IMR-90 (cell line): Measurements from ENCODE around the gene TIGD7. TPM values are rescaled to one million over a fixed set of nuclear protein-coding genes. Genes with fewer than 3 reads are reported as not detected.

ENCODE experiments used
- ATAC-seq: fragments of 200-7000 bp; cut with Tn5 transposase; 2 replicates; pipeline ENCODE4 v1.9.1; 2020; ENCODE audit warnings: low read depth, mild to moderate bottlenecking, moderate library complexity
- BruUV-seq: library from RNA; stranded (reverse); fragments of 400-500 nt; replicated peaks from 2 replicates; lab custom pipeline; 2021; lab: Mats Ljungman, UMichigan
- CTCF ChIA-PET: fragments of 300-600 bp; formaldehyde crosslinking; extraction: SDS; loops from one replicate; lab custom pipeline; 2021; ENCODE audit warnings: antibody characterized with exemption; lab: Yijun Ruan, JAX
- POLR2A ChIA-PET: fragments of 300-600 bp; sonication (Branson Sonifier 250); formaldehyde crosslinking; loops from one replicate; lab custom pipeline; 2022; ENCODE audit warnings: antibody characterized with exemption; ENCODE audit not compliant: unreplicated experiment; lab: Charles Lee
- DNase-seq: peaks from one replicate; pipeline ENCODE4 v3.0.0; 2013
- H2AFZ ChIP-seq: replicated peaks from 2 replicates; pipeline ENCODE3; 2013; ENCODE audit warnings: low read length, mild to moderate bottlenecking; ENCODE audit not compliant: poor library complexity
- H2AK5ac ChIP-seq: 2 replicates; pipeline ENCODE4 v1.6.1; 2013; ENCODE audit warnings: low read depth, low read length, inconsistent platforms
- H2AK9ac ChIP-seq: replicated peaks from 2 replicates; pipeline ENCODE3; 2013; ENCODE audit warnings: mild to moderate bottlenecking, low read depth, low read length, moderate library complexity; ENCODE audit not compliant: poor library complexity
- H2BK120ac ChIP-seq: 2 replicates; pipeline ENCODE4 v1.6.1; 2013; ENCODE audit warnings: low read depth, low read length, inconsistent platforms
- H2BK15ac ChIP-seq: 3 replicates; pipeline ENCODE4 v1.6.1; 2013; ENCODE audit warnings: low read depth, low read length, inconsistent platforms
- H2BK20ac ChIP-seq: 2 replicates; pipeline ENCODE4 v1.6.1; 2013; ENCODE audit warnings: low read depth, mild to moderate bottlenecking, inconsistent platforms, low read length, moderate library complexity
- H2BK5ac ChIP-seq: 2 replicates; pipeline ENCODE4 v1.6.1; 2013; ENCODE audit warnings: mild to moderate bottlenecking, low read depth, low read length, inconsistent platforms; ENCODE audit not compliant: poor library complexity, severe bottlenecking
- H3K14ac ChIP-seq: replicated peaks from 2 replicates; pipeline ENCODE4 v1.6.1; 2013; ENCODE audit warnings: low read depth, low read length, inconsistent platforms
- H3K18ac ChIP-seq: 2 replicates; pipeline ENCODE4 v1.6.1; 2013; ENCODE audit warnings: low read depth, low read length, control low read depth
- H3K23ac ChIP-seq: 2 replicates; pipeline ENCODE4 v1.6.1; 2013; ENCODE audit warnings: low read depth, low read length, inconsistent platforms
- H3K27ac ChIP-seq: 2 replicates; pipeline ENCODE4 v1.5.1; 2013; ENCODE audit warnings: mild to moderate bottlenecking, control low read depth, low read length; ENCODE audit not compliant: insufficient read depth
- H3K27me3 ChIP-seq: 2 replicates; pipeline ENCODE4 v1.6.1; 2013; ENCODE audit warnings: low read length; ENCODE audit not compliant: control insufficient read depth, insufficient read depth
- H3K36me3 ChIP-seq: 2 replicates; pipeline ENCODE4 v1.6.1; 2013; ENCODE audit warnings: low read length, mixed read lengths; ENCODE audit not compliant: control insufficient read depth, insufficient read depth
- H3K4ac ChIP-seq: 2 replicates; pipeline ENCODE4 v1.6.1; 2013; ENCODE audit warnings: low read depth, low read length, inconsistent platforms
- H3K4me1 ChIP-seq: 2 replicates; pipeline ENCODE4 v1.6.1; 2013; ENCODE audit warnings: low read length, mixed read lengths; ENCODE audit not compliant: control insufficient read depth, insufficient read depth
- H3K4me2 ChIP-seq: 2 replicates; pipeline ENCODE4 v1.6.1; 2013; ENCODE audit warnings: low read depth, mild to moderate bottlenecking, control low read depth, low read length, moderate library complexity
- H3K4me3 ChIP-seq: 2 replicates; pipeline ENCODE4 v1.5.1; 2013; ENCODE audit warnings: low read depth, mild to moderate bottlenecking, control low read depth, low read length, moderate library complexity; ENCODE audit not compliant: insufficient read depth
- H3K56ac ChIP-seq: 2 replicates; pipeline ENCODE4 v1.6.1; 2013; ENCODE audit warnings: low read length, inconsistent platforms; ENCODE audit not compliant: insufficient read depth; ENCODE audit errors: extremely low read depth
- H3K79me1 ChIP-seq, 2 experiments: 2 replicates each; pipeline ENCODE4 v1.6.1; 2013; ENCODE audit warnings: low read length in 2 of 2, inconsistent platforms in 1 of 2, low read depth in 1 of 2
- H3K9ac ChIP-seq: 2 replicates; pipeline ENCODE4 v1.6.1; 2013; ENCODE audit warnings: low read depth, low read length, control low read depth
- H3K9me1 ChIP-seq: 2 replicates; pipeline ENCODE4 v1.6.1; 2013; ENCODE audit warnings: low read length, inconsistent platforms; ENCODE audit not compliant: insufficient read depth
- H3K9me3 ChIP-seq: 2 replicates; pipeline ENCODE4 v1.6.1; 2013; ENCODE audit warnings: low read length; ENCODE audit not compliant: control insufficient read depth, insufficient read depth
- H4K20me1 ChIP-seq: 2 replicates; pipeline ENCODE4 v1.6.1; 2013; ENCODE audit warnings: low read length, inconsistent platforms; ENCODE audit not compliant: insufficient read depth
- H4K5ac ChIP-seq: 2 replicates; pipeline ENCODE4 v1.6.1; 2013; ENCODE audit warnings: mild to moderate bottlenecking, low read depth, low read length, control low read depth
- H4K8ac ChIP-seq, 2 experiments: 2 replicates each; pipeline ENCODE4 v1.6.1; 2013; ENCODE audit warnings: low read depth in 2 of 2, low read length in 2 of 2, control low read depth in 1 of 2, inconsistent platforms in 1 of 2
- H4K91ac ChIP-seq: 2 replicates; pipeline ENCODE4 v1.6.1; 2013; ENCODE audit warnings: low read depth, low read length, inconsistent platforms; ENCODE audit not compliant: insufficient read depth
- CHD1 ChIP-seq: IDR thresholded peaks from 2 replicates; pipeline ENCODE4 v1.6.1; 2012; ENCODE audit warnings: low read depth, low read length, improper control_type of control experiment
- RCOR1 ChIP-seq: IDR thresholded peaks from 2 replicates; pipeline ENCODE4 v1.6.1; 2012; ENCODE audit warnings: mild to moderate bottlenecking, low read length, improper control_type of control experiment; ENCODE audit not compliant: insufficient replicate concordance
- SMC3 ChIP-seq: fragments of 150-350 bp; IDR thresholded peaks from 2 replicates; pipeline ENCODE4 v1.6.1; 2016; ENCODE audit warnings: low read depth, mild to moderate bottlenecking, antibody characterized with exemption, low read length, moderate library complexity
- WGBS, 2 experiments: methylation state at CpG; one replicate each; pipeline versions ENCODE4 v1.1.5 to v1.1.7; 2013; ENCODE audit warnings: missing lambda C conversion rate in 2 of 2; ENCODE audit not compliant: insufficient read length in 1 of 2; ENCODE audit errors: extremely low coverage in 2 of 2; 5-methylcytosine and 5-hydroxymethylcytosine counted together
- dilution Hi-C: fragments of 300-500 bp; cut with HindIII; formaldehyde crosslinking; loops from one replicate; pipeline ENCODE4 v1.14.3; 2018; ENCODE audit warnings: low sequenced_read_pairs; ENCODE audit not compliant: unreplicated experiment
- in situ Hi-C: fragments of 300-500 bp; cut with MboI; formaldehyde crosslinking; loops from 3 replicates; pipeline ENCODE4 v1.14.3; 2019; ENCODE audit warnings: low sequenced_read_pairs, inconsistent platforms, mixed read lengths
- intact Hi-C: fragments of 100-400 bp; cut with micrococcal nuclease; formaldehyde crosslinking; loops from 2 replicates; pipeline ENCODE4 v1.10.0; 2022
- polyA plus RNA-seq, 3 experiments: library from polyadenylated mRNA; depleted of rRNA; stranded (reverse); fragments of >200 nt; gene quantifications; 2 replicates each; pipeline ENCODE4 v1.2.3, GENCODE V29; 2012; ENCODE audit warnings: low replicate concordance in 1 of 3
- total RNA-seq: library from RNA; depleted of rRNA; stranded (reverse); fragments of >200 nt; gene quantifications from 2 replicates; pipeline ENCODE4 v1.2.3, GENCODE V29; 2012
- TF ChIP-seq, protein P1 (sequence below): fragments of 150-350 bp; IDR thresholded peaks from 2 replicates; pipeline ENCODE4 v1.6.1; 2017; ENCODE audit warnings: mild to moderate bottlenecking, antibody characterized with exemption, low read length, low read depth

Gene TIGD7
- total and polyA plus RNA-seq, 2 of the 4 experiments (the other 2 are of a cell fraction): 2.5 to 2.7 TPM

DNA sequence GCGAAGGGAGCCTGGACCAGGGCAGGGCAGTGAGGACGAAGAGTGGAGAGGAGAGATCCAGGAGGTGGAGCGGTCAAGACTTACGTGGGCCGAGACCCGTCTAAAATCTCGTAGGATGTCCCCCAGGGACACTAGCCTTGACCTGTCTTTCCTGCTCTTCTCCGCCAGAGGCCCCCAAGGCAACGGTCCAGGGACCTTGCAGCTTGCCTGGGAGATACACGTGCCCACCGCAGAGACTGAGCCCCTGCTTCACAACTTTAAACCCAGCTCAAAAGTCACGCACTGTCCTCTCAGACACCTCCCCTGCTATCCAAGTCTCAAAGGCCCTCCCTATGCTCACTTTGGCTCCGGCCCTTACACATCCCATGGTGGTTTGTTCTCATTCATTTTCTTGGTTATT lies 9.4 kb downstream of the TIGD7 start:
- no peak overlapping the region for H4K8ac ChIP-seq
- DNase-seq (no peak), ATAC-seq (no peak)
- in situ Hi-C loops (no loop called here), intact Hi-C loops (no loop called here), dilution Hi-C loops (no loop called here)
- no peak overlapping the region for H4K91ac ChIP-seq
- no peak overlapping the region for H2AK9ac ChIP-seq
- no peak overlapping the region for H2AFZ ChIP-seq
- H2AK5ac ChIP-seq: no peak overlapping the region
- no peaks in the 10 kb centered on the region for H3K4me1 ChIP-seq
- peaks cover 36% of the 10 kb centered on the region for H3K36me3 ChIP-seq
- WGBS, 2 experiments: no CpG with 5 or more reads among the region's 13 CpGs
- H4K5ac ChIP-seq: no peak overlapping the region
- H2BK15ac ChIP-seq: no peak overlapping the region
- no peak overlapping the region for H3K4me2 ChIP-seq
- H3K4ac ChIP-seq: no peak overlapping the region
- peaks cover 43 to 48% of the 10 kb centered on the region in 2 experiments for H3K79me1 ChIP-seq
- peaks cover 10% of the 10 kb centered on the region; the same call in 1 of the 2 replicates for H4K20me1 ChIP-seq
- no peak overlapping the region for H3K4me3 ChIP-seq
- H3K9me3 ChIP-seq: peaks cover 59% of the 10 kb centered on the region
- H2BK5ac ChIP-seq: no peak overlapping the region
- no peak overlapping the region for H2BK20ac ChIP-seq
- H3K18ac ChIP-seq: no peak overlapping the region
- H3K9me1 ChIP-seq: no peaks in the 10 kb centered on the region
- no TSS peak for BruUV-seq
- no peak overlapping the region for H3K23ac ChIP-seq
- ChIA-PET CTCF (no interaction called here), POLR2A (no interaction called here)
- H3K14ac ChIP-seq: no peak overlapping the region
- H3K9ac ChIP-seq: no peak overlapping the region
- H3K27me3 ChIP-seq: no peaks in the 10 kb centered on the region
- no peak overlapping the region for H2BK120ac ChIP-seq
- TF ChIP-seq CHD1: no peak
- TF ChIP-seq SMC3: no peak
- TF ChIP-seq, protein P1, sequence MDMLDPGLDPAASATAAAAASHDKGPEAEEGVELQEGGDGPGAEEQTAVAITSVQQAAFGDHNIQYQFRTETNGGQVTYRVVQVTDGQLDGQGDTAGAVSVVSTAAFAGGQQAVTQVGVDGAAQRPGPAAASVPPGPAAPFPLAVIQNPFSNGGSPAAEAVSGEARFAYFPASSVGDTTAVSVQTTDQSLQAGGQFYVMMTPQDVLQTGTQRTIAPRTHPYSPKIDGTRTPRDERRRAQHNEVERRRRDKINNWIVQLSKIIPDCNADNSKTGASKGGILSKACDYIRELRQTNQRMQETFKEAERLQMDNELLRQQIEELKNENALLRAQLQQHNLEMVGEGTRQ: no peak
- no peak for TF ChIP-seq RCOR1
- no peak overlapping the region for H3K27ac ChIP-seq
- H3K56ac ChIP-seq: no peak overlapping the region
